ENCODE results near the gene TMEM163. TPM values are rescaled to one million over a fixed set of nuclear protein-coding genes. Genes with fewer than 3 reads are reported as not detected.

The TMEM163 gene
- total and polyA plus RNA-seq, 8 donors, result 14.8 to 30.5 (median 20.5) TPM

- H3K4me1 ChIP-seq, result peaks cover 0 to 5% (median 4%) of the 10 kb centered on the region in 3 donors
- no peaks in the 10 kb centered on the region for H3K9me3 ChIP-seq
- WGBS, 2 donors, result 75 to 77% methylated on average over 3 of the region's 3 CpGs
- no peak for DNase-seq
- no peak overlapping the region for H3K27ac ChIP-seq
- peaks cover 0 to 3% (median 0%) of the 10 kb centered on the region in 3 donors for H3K36me3 ChIP-seq
- FAIRE-seq, result no peak
- no peak for ATAC-seq
- no peak overlapping the region for H3K4me3 ChIP-seq
- TF ChIP-seq, protein P1, sequence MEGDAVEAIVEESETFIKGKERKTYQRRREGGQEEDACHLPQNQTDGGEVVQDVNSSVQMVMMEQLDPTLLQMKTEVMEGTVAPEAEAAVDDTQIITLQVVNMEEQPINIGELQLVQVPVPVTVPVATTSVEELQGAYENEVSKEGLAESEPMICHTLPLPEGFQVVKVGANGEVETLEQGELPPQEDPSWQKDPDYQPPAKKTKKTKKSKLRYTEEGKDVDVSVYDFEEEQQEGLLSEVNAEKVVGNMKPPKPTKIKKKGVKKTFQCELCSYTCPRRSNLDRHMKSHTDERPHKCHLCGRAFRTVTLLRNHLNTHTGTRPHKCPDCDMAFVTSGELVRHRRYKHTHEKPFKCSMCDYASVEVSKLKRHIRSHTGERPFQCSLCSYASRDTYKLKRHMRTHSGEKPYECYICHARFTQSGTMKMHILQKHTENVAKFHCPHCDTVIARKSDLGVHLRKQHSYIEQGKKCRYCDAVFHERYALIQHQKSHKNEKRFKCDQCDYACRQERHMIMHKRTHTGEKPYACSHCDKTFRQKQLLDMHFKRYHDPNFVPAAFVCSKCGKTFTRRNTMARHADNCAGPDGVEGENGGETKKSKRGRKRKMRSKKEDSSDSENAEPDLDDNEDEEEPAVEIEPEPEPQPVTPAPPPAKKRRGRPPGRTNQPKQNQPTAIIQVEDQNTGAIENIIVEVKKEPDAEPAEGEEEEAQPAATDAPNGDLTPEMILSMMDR (IDR thresholded peaks at IDR 0.05), result no peak
- H3K27me3 ChIP-seq, result no peaks in the 10 kb centered on the region
- intact Hi-C loops (cut with DNase I), result no loop called here
Observed at GRCh38 chr2:134420920-134421319, 297.9 kb downstream of the TMEM163 start.

DNA sequence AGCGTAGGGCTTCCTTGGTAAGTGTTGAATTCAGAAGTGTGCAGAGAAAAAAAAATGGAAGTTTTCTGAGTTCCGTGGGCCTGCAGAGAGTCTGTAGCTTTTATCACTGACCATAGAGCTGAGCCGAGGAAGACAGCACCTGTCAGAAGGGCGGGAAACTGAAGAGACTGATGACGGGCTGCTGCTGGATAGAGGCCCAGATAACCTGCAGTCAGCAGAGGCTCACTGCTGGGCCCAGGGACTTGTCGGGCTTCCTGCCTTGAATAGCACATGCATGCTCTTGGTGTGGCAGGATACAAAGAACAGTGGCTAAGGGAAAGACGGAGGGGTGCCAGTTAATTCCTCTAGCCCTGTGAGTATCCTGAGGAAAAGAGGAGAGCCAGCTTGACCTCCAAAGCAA is 298.5 kb downstream of the TMEM163 start:
- intact Hi-C loops (cut with DNase I), result no loop called here
- TF ChIP-seq, protein P1 (IDR thresholded peaks at IDR 0.05), result no peak
- peaks cover 0 to 5% (median 4%) of the 10 kb centered on the region in 3 donors for H3K4me1 ChIP-seq
- H3K4me3 ChIP-seq, result no peak overlapping the region
- no peaks in the 10 kb centered on the region for H3K9me3 ChIP-seq
- H3K36me3 ChIP-seq, result peaks cover 0 to 3% (median 0%) of the 10 kb centered on the region in 3 donors
- H3K27me3 ChIP-seq, result no peaks in the 10 kb centered on the region
- DNase-seq (no peak), FAIRE-seq (no peak), ATAC-seq (peak in 2 of 4 donors; percentile 36 to 48)
- 74 to 76% methylated on average over 7 of the region's 7 CpGs for WGBS, 2 donors
- no peak overlapping the region for H3K27ac ChIP-seq

DNA sequence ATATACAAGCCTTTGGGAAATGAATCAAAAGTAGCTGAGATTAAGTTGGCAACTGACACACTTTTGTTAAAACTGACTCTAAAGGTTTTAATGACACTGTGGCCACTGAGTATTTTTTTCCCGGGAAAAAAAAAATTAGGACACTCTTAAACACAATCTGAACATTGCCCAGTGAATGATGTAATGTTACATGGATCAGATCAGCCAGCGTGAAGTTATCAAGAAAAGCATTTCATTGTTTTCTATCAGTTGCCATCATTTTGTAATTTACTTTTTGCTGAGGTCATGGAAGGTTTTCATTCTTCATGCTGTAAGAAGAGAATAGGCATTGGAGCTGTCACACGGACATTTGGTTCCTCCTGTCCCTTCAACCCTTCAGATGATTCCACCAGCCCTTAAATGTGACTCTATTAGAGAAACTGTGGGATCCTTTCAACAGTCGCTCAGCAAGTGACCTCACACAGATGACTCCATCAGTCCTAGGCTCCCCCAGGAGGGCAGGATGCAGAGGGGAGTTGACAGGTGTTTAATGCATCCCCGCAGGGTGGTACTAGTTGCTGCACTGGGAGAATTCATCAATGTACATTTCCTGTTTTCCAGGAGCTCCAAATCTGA is 300.7 kb downstream of the TMEM163 start:
- H3K27me3 ChIP-seq, result no peaks in the 10 kb centered on the region
- TF ChIP-seq, protein P1 (IDR thresholded peaks at IDR 0.05), result no peak
- no peak overlapping the region for H3K27ac ChIP-seq
- no peak for FAIRE-seq
- 55 to 64% methylated on average over 5 of the region's 5 CpGs for WGBS, 2 donors
- peaks cover 0 to 3% (median 0%) of the 10 kb centered on the region in 3 donors for H3K36me3 ChIP-seq
- DNase-seq, result no peak
- H3K4me1 ChIP-seq, result peaks cover 0 to 5% (median 0%) of the 10 kb centered on the region in 3 donors
- ATAC-seq, result no peak
- H3K4me3 ChIP-seq, result no peak overlapping the region
- no peaks in the 10 kb centered on the region for H3K9me3 ChIP-seq
- intact Hi-C loops (cut with DNase I), result loop anchor here in 1 of 3 donors (10.0 kb wide), 1 partner anchor 303 kb away; no protein-coding TSS in a partner anchor

- DNase-seq (no peak), FAIRE-seq (no peak), ATAC-seq (no peak)
- no peak overlapping the region for H3K4me3 ChIP-seq
- H3K4me1 ChIP-seq, result peaks cover 0 to 13% (median 0%) of the 10 kb centered on the region in 3 donors
- WGBS, 2 donors, result 100% methylated on average over 1 of the region's 1 CpG
- intact Hi-C loops (cut with DNase I), result loop anchor here in 1 of 3 donors (10.0 kb wide), 1 partner anchor 302 kb away; no protein-coding TSS in a partner anchor
- H3K36me3 ChIP-seq, result no peaks in the 10 kb centered on the region
- no peak overlapping the region for H3K27ac ChIP-seq
- TF ChIP-seq, protein P1 (IDR thresholded peaks at IDR 0.05), result no peak
- H3K9me3 ChIP-seq, result no peaks in the 10 kb centered on the region
- no peaks in the 10 kb centered on the region for H3K27me3 ChIP-seq
Observed at GRCh38 chr2:134416637-134417036, 302.2 kb downstream of the TMEM163 start.

DNA sequence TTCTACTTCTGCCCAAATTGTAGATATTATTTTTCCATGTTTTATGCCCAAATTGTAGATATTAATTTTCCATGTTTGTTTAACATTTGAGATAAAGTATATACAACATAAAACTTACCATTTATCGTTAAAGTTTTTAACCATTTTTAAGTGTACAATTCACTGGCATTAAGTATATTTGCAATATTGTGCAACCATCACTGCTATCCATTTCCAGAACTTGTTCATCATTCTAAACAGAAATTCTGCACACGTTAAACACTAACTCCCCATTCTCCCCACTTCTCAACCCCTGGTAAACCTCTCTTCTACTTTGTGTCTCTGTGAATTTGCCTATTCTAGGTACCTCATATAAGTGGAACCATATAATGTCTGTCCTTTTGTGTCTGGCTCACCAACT is 302.8 kb downstream of the TMEM163 start:
- FAIRE-seq, result no peak

More for the DNA sequence above, 302.8 kb downstream of the TMEM163 start:
- no peak overlapping the region for H3K27ac ChIP-seq
- no peaks in the 10 kb centered on the region for H3K9me3 ChIP-seq
- H3K36me3 ChIP-seq, result no peaks in the 10 kb centered on the region
- no peak overlapping the region for H3K4me3 ChIP-seq
- DNase-seq, result no peak
- H3K4me1 ChIP-seq, result peaks cover 0 to 19% (median 0%) of the 10 kb centered on the region in 3 donors
- WGBS, 2 donors, result 66 to 76% methylated on average over 2 of the region's 2 CpGs
- ATAC-seq, result no peak
- intact Hi-C loops (cut with DNase I), result loop anchor here in 1 of 3 donors (10.0 kb wide), 1 partner anchor 301 kb away; no protein-coding TSS in a partner anchor
- TF ChIP-seq, protein P1 (IDR thresholded peaks at IDR 0.05), result no peak
- H3K27me3 ChIP-seq, result no peaks in the 10 kb centered on the region
